GM21360 (cell line): ENCODE measurements around the gene FUT6.
"Not testable (repeated sequence)": the region's sequence is repeated elsewhere in the genome, so short reads cannot be mapped to it uniquely, and the experiment has no call there.

ENCODE experiments used
- ATAC-seq: cut with Tn5 transposase; IDR thresholded peaks from one replicate; pipeline ENCODE4 v1.9.1; 2021; ENCODE audit warnings: mild to moderate bottlenecking, moderate library complexity; ENCODE audit not compliant: unreplicated experiment

The FUT6 gene

DNA sequence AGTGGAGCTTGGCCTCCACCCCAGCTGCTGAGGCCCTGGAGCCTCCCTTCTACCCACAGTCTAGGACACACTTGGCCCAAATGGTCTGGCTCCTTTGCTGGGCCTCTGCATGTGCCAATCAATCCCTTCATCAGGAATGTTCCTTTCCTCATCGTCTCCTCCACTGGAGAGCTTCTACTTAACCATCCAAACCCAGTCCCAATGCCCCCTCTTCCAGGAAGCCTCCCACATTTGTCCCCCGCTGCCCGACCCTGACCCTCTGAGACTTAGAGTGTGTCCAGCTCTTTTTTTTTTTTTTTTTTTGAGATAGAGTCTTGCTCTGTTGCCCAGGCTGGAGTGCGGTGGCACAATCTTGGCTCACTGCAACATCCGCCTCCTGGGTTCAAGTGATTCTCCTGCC lies 51.1 kb downstream of the FUT6 start:
- ATAC-seq, result no peak

- ATAC-seq, result no peak
These were observed 51.9 kb downstream of the FUT6 start for GRCh38 chr19:5787409-5788182.

GRCh38 chr19:5786593-5787408 lies 52.7 kb downstream of the FUT6 start:
- no peak for ATAC-seq

DNA sequence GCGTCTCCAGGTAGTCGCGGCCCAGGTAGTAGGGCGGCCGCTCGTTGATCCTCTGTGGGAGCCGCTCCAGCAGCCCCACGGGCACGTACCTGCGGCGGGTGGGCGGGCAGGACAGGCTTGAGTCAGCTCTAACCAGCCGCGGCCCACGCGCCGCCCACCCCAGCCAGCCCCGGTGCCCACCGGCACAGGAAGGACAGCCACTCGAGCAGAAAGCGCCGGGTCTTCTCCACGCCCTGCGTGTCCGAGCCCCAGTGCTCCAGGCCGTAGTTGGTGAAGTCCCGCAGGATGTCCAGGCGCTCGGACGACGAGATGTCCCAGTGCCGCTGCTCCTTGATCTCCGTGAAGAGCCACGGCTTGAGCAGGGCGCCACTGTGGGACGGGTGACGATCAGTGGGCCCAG lies 54.1 kb downstream of the FUT6 start:
- ATAC-seq, result no peak

GRCh38 chr19:5784581-5785147 lies 54.8 kb downstream of the FUT6 start, which contains the start of gene PRR22:
PRR22 (minus strand) TSS chr19:5784746; CDS start chr19:5784660, 86 bp downstream.
- ATAC-seq, result no peak

DNA sequence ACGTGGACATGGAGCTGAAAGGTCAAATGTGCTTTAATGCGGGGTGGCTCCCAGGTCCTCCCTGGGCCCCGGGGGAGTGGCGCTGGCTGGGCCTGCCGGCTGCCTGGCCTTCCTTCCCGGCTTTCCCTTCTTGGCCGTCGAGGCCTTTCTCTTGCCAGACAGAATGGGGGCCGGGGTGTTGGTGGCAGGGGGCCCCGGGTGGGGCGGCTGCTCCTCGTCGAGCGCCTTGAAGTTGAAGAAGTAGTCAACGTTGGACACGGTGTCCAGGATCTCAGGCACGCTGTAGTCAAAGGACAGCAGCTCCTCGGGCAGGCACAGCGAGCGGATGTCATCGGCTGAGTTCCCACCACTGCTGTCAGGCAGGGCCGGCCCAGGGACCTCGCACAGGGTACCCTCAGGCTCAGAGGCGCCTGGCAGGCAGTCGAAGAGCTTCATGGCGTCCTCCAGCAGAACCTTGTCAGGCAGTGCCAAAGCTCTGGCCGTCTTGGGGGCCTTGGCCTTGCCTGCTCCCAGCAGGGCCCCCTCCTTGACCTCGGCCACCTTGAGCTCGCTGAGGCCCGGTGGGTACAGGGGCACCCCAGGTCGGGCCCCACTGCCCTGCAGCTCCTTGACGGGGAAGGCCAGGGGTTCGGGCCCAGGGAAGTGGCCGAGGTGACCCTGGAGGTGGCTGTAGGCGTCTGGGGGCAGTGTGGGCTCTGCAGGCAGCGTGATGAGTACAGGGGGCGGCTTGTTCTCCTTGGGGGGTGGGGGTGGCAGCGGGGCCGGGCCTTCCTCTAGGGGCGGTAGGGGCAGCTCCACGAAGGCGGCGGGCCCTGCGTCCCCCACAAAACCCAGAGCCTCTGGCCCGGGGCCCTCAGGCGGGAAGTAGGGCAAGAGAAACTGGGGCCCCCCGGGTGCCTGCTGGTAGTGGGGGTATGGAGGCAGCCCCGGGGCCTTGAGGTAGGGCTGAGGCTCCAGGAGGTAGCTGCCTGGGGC lies 56.3 kb downstream of the FUT6 start:
- ATAC-seq, result no peak

GRCh38 chr19:5782322-5782721 lies 57.2 kb downstream of the FUT6 start:
- no peak for ATAC-seq

DNA sequence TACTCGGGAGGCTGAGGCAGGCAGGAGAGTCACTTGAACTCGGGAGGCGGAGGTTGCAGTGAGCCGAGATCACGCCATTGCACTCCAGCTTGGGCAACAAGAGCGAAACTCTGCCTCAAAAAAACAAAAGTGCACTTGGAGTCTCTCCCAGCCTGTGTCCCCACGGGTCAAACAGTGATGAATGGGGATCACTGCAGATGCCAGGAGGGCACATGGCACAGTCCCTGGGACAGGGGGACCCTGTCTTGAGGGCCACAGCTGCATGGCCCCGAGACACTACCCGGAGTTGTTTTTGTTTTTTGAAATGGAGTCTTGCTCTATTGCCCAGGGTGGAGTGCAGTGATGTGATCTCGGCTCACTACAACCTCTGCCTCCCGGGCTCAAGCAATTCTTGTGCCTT lies 58.6 kb downstream of the FUT6 start:
- not testable (repeated sequence) for ATAC-seq
